NCI-H2171 (cell line): ENCODE results near the gene GRPEL1.
A peak's percentile ranks its signal among the peaks of the same experiment; 100 is the strongest.
"Not testable (repeated sequence)": the region's sequence is repeated elsewhere in the genome, so short reads cannot be mapped to it uniquely, and the experiment has no call there.

Experiments
- DNase-seq: peaks from one replicate; lab custom pipeline; 2025; lab: John Stamatoyannopoulos, UW

The GRPEL1 gene

DNA sequence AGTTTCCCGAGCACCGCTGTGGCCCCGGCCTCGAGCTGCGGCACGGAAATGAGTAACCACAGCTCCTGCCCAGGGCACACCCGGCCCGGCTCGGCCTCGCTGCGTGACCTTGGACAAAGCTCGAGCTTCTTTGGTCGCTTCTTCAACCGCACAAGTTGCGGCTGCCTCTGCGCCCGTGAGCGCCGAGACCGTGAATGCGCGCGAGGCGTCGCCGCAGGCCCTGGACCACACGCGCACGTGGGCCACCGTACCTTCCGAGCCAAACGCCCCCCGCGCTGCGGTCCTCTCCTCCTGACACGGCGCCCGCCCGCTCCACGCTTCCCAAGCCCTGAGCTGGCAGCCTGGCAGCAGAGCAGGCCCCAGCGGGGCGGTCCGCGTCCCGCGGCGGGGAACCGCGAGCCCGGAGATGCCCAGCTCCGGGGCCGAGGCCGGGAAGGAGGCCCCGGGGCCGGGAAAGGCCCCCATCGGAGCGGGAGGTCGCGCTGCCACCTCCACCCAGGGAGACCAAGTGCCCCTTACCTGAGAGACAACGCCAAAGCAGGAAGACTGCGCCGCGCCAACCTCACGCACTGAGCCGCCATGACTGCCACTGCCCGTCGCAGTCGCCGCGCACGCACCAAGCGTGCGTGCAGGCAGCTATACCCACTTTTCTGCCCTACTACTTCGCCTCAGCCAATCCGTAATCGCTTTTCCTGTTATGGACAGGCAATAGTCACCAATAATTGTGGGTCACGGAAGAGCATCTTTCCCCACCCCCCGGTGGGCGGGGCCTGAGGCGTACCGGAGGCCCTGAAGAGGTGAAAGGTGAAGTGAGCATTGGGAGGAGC lies at the start of gene GRPEL1:
TSS of gene GRPEL1 (minus strand) at position 613 of the 827 bp plus-strand sequence. CDS start at position 581, 32 bp downstream.
- DNase-seq: peak; percentile 86

DNA sequence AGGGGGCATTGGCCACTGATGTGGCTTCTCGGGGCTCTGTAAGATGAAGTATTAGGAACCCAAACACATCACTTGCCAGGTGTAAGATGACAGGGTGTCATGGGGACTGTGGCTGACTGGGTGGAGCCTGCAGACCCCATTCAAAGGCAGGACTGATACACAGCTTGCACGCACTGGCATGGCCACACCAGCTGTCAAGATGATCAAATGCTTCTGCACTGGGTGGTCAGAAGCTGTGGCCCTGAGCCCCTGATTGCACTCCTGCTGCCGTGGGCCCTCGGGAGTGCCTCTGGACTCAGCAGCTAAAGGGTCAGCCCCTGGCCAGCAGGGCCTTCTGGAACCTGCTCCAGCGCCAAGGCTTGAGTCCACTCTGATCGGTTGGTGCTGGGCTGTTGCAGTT lies 48.8 kb upstream of the GRPEL1 start:
- no peak for DNase-seq

DNA sequence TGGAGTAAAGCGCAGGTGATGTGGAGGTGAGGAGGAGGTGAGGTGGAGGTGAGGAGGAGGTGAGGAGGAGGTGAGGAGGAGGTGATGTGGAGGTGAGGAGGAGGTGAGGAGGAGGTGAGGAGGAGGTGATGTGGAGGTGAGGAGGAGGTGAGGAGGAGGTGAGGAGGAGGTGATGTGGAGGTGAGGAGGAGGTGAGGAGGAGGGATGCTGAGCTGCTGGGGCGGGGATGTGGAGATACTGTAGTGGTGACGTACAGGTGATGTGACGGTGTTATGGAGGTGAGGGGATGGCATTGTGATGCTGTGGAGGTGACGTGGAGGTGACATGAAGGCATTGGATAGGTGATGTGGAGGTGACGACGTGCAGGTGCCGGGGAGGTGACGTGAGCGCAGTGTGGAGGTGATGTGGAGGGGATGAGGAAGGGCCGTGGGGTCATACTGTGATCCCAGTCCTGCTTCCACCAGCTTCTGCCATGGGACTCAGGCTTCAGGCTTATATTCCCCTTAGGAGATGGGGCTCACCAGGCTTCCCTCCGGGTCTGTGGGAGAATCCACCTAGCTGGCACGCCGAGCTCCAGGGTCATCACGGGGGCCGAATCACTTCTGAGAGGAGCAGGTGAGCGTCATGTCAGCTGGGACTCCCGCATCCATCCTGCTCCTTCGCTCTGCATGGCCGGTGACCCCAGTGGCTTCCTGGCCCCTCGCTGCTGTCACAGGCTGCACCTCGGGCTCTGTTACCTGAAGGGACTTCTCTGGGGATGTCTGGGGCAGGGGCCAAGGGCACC lies 47.9 kb upstream of the GRPEL1 start:
- DNase-seq: no peak

DNA sequence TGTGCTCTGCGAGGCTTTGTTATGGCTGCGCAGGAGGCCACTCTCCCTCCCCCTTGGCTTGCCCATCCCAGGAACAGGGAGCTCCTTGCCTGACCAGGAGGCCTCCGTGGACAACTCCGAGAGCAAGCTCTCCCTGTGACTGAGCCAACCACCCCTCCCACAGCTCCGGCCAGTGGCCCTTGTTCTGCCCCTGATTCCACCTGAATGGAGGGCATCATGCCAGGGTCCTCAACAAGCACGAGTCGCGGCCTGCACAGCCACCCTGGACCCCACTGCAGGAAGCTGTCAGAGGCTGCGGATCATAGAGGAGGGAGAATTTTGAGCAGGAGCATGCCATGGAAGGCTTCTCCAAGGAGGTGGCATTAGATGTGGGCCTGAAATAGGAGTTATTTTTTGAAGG lies 44.8 kb upstream of the GRPEL1 start:
- DNase-seq: no peak

DNA sequence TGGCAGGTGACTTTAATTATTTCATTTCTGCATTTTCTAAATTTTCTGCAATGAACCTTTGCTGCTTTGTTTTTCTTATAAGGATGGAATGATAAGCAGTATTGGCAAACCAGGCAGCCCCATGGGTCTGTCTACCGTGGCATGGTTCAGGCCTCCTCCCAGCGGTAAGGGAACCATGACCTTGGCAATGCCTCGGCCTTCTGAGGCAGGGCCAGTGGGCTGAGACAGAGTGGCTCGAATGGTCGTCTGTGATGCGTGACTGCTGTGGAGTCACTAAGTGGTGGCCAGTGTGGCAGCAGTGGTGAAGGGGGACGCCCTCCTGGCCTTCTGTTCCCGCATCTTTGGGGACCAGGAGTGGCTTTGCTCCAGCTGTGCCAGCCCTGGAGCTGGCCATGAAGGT lies 43.6 kb upstream of the GRPEL1 start:
- no peak for DNase-seq

DNA sequence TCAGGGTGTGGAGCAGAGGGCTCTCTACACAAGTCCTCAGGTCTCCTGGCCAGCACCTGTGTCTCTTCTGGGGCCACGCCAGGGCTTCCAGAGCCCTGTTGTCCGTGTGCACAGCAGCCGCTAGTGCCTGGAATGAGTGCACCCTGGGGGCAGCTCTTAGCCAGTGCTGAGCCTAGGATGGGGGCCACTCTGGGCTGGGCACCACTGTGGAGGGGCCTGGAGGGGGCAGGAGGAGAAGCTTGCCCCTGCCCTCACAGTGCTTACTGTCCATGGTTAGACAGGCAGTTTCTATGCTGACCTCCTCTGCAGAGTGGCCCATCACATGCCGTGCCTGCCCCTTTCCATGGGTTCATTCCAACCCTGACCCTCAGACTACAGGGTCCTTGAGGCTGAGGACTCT lies 42.7 kb upstream of the GRPEL1 start:
- DNase-seq: no peak

DNA sequence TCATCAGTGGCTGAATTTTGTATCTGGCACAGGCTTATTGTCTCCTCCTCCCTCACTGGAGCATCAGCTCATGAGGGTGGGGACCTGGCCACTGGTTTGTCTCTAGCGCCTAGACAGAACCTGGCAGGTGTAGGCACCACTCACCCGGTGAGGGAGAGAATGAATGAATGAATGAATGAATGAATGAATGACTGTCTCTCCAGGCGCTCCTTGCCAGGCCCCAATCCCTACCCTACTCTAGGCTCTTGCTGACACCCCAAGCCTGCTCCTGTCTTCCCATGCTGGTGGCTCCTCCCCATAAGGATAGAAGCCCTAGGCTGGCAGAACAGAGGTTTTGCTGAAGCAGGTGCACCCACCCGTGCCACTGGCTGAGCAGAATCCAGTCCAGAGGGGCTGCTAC lies 41.3 kb upstream of the GRPEL1 start:
- no peak for DNase-seq

DNA sequence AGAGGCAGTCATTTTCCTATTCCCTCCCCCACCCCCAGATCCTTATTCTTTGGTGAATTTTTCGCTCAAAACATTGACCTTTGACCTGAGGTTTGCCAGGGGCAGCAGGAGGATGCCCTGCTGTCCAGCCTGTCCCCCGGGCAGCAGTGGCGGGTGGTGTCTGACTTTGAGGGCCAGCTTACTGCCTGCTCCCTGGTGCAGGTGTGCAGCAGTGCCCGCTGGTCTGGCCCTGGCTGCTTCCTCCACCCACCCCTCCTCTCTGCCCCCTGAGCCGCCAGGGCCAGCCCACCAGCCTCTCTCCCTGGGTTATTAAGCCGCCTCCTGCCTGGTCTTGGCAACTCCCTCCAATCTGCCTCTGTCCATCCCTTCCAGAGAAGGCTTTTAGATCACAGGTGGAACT lies 40.8 kb upstream of the GRPEL1 start:
- no peak for DNase-seq

DNA sequence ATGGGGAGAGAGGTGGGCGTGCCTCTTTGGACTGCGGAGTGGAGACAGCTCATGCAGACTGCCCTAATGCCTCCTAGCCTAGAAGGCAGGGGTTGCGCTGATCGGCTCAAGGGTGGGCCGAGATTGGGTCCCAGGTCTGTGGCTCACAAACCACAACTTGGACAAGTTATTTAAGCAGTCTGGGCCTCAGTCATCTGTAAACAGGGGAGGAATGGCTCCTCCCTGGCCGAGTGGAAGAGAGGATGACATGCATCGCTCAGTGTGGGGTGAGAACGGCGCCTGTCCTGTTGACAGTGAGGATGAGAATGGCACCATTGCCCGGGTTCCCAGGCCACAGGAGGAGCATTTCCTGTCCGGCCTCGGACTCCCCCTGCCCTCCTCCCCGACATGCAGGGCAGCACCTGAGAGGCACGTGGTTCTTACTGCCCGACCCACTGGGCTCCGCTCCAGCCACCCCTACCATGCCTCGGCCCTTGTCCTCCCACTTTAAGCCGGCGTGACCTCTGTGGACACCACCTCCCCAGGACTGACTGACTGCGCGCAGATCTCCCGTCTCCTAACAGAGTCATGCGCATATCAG lies 40.3 kb upstream of the GRPEL1 start:
- DNase-seq: no peak

DNA sequence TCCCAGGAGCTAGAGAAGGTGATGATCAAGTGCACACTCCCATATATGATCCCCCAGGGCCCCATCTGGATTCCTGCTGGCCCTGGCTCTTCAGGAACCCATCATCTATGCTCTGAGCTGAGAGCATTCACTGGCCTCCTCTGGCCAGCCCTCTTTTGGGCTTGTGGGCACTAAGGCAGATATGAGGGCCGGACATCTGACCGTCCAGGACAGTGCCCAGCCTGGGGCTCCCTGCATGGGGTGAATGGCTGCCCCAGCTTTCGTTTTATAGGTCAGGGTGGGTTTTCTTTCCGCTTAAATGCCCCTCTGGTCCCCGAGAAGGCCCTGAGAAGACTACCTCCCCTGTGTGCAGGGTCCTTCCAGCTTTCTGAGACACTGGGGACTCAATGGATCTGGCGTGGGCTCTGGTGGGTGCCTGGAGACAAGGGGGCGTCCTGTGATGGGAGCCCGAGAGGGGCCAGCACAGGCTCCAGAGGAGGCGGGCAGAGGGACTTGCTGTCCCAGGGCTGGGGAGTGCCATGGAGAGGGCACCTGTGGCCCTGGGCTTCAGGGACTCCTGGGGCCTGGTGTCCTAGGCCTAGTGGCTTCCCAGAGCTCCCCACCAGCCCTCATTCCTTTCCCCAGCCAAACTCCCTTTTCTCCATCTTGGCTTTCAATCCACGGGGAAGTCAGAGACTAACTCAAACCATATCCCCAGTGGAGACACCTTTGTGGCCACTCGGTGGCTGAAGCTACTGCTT lies 39.5 kb upstream of the GRPEL1 start:
- no peak for DNase-seq

DNA sequence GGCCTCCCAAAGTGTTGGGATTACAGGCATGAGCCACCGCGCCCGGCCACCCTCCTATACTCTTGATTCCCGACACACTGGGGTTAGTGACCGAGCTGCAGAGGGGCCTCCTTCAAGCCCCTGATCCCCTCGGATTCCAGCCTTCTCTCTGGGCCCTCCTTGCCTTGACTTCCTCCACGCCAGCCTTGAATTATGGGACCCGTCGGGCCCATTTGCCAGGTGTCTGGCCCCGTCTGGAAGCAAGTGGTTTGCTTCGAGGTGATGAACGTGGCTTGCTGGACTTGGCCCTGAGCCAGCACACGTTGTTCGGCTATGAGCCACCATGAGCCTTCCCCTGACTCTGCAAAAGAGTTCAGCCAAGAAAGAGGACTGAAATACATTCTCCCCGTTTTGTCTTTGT lies 37.4 kb upstream of the GRPEL1 start:
- no peak for DNase-seq

DNA sequence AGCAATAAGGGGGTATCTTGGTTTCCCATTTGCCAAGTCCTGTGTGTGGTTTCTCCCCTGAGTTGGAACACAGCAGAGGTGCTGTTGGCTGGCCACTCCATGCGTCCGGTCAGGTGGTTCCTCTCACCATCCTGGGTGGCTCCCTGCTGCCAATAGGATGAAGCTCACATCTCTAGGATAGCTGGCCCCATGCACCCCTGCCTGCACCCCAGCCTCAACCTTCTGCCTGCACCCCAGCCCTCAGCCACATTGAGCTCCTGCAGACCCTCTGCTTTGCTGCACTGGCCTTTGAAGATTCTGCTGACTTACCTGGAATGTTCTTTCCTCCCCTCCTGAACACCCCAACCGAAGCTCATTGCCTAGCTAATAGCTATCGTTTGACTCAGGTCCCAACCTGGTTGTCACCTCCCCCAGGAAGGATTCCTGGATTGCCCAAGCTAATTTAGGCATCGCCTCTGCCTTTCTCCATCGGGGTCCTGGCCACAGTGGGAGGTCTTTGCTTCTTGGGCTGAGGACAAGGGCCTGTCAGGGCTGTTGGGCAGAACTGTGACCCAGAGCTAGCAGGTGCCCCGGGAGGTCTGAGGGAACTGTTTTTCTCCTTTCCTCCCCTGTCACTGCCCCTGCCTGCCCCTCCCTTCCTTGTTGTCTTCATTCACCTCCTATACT lies 36.6 kb upstream of the GRPEL1 start:
- no peak for DNase-seq

DNA sequence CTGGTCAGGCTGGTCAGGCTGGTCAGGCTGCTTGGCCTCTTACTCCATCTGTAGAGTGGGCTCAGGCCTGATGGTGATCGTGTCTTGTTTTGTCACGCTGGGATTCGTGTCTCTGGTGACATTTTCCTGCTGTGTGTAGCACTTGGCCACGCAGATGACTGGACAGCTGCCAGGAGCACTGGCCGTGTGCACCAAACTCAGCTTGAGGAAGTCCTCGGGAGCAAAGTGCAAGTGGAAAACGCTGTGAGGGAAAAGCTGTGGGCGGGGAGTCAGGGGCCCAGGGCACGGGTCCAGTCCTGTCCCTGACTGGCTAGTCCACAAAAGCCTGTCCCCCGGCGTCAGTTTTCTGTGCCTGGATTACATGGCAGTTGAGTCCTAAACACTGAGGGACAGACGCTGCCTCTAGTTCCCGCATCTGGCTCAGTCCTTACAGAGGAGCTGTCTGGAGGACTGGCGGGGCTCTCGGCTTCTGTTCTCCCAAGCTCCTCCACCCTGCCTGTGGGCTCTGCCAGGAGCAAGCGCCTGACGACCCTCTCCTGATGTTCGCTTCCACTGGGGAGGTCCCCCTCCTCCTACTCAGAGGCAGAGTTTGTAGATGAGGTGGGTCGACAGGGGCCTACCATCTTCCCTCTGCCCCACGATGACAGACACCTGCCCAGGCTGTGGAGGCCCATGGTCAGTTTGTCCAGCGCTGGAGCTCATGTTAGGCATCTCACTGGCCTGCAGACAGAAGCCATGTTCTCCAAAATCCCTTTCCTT lies 35.9 kb upstream of the GRPEL1 start:
- DNase-seq: no peak

DNA sequence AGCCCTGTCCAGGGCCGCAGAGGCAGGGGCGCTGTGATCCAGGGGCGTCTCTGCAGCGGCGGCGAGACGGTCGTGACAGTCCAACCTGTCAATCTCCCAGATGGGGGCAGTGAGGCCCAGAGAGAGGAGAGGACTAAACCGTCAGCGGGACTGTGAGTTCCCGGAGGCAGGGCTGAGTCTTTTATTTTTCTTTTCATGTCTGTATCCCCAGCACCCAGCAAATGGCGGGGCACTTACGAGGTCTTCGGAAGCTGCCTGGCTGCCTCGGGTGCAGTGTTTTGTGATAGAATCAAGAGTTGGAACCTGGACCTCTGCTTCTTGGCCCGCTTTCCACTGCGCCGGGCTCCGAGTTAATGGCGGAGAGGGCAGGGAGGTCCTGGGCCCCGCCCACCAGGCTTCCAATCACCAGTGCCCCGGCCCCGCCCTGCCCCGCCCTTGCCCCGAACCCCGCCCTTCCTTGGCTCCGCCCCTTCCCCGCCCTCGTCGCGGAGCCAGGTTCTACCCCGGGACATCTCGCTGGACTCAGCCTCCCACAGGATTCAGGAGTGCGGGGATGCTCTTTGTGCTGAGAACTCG lies 35.3 kb upstream of the GRPEL1 start:
- peak; percentile 64 for DNase-seq

DNA sequence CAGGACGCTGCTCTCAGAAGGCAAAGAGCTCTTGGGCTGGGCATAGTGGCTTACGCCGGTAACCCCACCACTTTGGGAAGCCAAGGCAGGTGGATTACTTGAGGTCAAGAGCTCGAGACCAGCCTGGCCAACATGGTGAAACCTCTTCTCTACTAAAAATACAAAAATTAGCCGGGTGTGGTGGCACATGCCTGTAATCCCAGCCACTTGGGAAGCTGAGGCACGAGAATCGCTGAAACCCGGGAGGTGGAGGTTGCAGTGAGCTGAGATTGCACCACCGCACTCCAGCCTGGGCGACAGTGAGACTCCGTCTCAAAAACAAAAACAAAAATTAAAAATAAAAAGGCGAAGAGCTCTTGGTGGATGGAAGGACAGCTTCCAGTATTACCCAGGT lies 34.6 kb upstream of the GRPEL1 start:
- DNase-seq: not testable (repeated sequence)

DNA sequence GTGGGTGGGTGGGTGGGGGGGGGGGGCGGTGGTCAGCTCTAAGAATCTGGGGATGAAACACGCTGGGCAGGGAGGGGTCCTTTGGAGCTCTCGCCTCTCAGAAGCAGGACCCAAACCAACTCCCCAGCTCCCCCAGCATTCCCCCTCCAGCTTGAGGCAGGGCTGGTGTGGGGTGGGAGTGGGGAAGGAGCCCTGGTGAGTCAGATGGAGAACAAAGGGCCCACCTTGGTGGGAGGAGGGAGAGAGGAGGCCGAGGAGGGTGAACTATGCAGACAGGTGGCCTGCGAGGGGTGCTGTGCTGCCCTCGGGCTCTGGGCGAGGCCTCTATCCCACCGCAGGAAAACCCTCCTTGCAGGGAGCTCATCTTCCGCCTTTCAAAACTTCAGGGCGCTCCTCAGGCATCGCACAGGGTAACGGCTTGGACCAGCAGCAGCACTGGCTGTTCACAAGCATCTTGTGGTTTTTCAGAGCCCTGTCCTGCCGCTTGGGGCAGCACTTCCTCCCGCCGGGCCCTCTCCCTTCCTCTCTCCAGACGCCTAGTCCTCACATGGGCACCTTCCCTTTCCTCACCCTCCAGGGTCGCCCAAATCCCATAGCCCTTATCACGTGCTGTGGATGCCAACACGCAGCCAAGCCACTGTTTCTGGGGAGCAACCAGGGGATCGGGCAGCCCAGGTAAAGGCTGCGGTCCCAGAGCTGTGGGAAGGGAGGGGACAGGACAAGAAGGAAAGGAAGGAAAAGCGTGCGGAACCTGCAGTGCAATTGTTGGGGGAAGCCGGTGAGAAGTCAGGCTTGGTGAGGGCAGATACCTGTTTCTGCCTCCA lies 34.0 kb upstream of the GRPEL1 start:
- DNase-seq: no peak

DNA sequence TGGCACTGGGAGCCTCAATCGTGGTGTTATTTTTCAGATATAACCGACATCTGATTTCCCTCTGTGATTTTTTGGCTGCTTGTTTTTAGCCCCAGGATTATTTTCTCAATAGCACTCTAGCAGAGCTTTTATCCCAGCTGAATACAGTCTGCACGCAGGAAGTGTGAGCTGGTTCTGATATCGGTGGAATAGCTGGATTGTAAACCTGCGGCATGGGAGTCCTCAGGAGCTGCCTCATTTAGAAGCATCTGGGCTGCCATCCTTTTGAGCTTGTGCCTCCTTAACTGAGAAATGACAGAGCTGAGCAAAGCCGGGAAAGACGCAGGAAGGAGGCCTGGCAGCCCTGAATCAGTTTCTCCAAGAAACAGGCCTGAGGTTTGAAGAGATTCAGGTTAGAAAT lies 28.4 kb upstream of the GRPEL1 start:
- DNase-seq: no peak

DNA sequence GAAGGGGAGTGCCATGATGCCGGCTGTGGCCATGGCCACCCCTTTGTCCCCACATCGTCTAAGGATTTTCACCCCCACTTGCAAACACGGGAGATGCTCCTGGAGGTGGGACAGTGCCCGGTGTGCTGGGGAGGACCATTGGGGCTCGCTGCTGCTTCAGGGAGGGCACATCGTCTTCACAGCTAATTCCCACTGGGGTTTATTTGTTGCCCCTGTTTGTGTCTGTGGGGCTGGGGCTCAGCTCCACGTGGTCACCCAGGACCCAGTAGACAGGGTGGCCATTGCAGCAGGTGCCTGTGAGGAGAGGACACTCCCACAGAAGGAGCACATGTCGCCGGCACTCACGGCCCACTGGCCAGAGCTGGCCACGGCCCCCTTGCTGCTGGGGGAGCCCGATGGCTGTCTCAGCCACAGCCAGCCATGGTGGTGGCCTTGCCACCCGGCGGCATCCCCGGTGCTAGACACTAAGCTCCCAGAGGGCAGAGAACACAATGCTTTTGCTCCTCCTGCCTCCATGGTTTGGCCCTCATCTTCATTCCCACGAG lies 27.8 kb upstream of the GRPEL1 start:
- DNase-seq: no peak

DNA sequence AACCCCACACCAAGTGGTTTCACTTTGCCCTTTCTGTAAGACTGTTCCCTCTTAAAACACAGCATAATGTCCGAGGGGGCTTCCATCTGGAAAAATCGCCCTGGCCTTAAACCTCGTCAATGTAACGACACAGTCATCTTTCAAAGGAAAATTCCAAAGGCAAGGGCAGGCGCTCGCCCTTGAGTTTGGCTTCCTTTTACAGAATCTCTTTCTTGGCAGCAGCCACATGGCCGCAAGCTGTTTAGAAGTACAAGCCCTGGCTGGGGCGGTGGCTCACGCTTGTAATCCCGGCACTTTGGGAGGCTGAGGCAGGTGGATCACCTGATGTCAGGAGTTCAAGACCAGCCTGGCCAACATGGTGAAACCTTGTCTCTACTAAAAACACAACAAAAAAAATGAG lies 27.1 kb upstream of the GRPEL1 start:
- no peak for DNase-seq

DNA sequence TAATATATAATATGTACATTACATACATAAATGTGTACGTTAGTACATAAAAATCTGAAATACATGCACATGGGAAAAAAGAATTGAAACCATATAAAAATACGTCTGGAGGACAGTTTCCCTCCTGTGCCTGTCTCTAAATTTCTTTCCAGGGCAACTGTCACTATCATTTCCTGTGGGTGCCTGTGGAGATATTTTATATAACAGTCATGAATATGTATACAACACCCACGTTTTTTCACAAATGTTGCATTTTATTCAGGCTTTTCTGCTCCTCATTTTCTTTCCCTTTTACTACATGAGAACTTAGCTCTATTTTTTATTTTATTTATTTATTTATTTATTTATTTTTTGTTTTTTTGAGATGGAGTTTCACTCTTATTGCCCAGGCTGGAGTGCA lies 24.2 kb upstream of the GRPEL1 start:
- no peak for DNase-seq
